ENCODE results near the gene SUSD3.

The SUSD3 gene

GRCh38 chr9:93028448-93029006 is 30.0 kb upstream of the SUSD3 start:
- Histone ChIP-seq H3K9me3 (ENCODE audit: control insufficient read depth, low read length) (no peaks in the 10 kb centered on the region), H3K36me3 (ENCODE audit: control insufficient read depth, insufficient read depth, low read length) (peaks cover 55% of the 10 kb centered on the region), H3K27ac (ENCODE audit: insufficient read depth, low read length, poor library complexity, severe bottlenecking) (peak overlapping the region; percentile 95), H3K4me1 (ENCODE audit: control insufficient read depth, insufficient read depth, low read length, poor library complexity, severe bottlenecking) (peaks cover 79% of the 10 kb centered on the region), H3K4me3 (ENCODE audit: insufficient read depth, low read depth, low read length, poor library complexity, severe bottlenecking) (peak overlapping the region; percentile 26), H3K27me3 (replicated peaks; ENCODE audit: control insufficient read depth, insufficient read depth, low read length, poor library complexity, severe bottlenecking) (no peaks in the 10 kb centered on the region)
- DNase-seq, result peak; percentile 49 to 74 (median 65)

- H3K4me3 ChIP-seq (ENCODE audit: insufficient read depth, low read depth, low read length, poor library complexity, severe bottlenecking), result no peak overlapping the region
These were observed 27.6 kb upstream of the SUSD3 start for GRCh38 chr9:93030642-93031628.

GRCh38 chr9:93031629-93032430 is 26.7 kb upstream of the SUSD3 start:
- Histone ChIP-seq H3K27ac (ENCODE audit: insufficient read depth, low read length, poor library complexity, severe bottlenecking) (peak overlapping the region; percentile 46), H3K4me1 (ENCODE audit: control insufficient read depth, insufficient read depth, low read length, poor library complexity, severe bottlenecking) (peaks cover 56% of the 10 kb centered on the region), H3K4me3 (ENCODE audit: insufficient read depth, low read depth, low read length, poor library complexity, severe bottlenecking) (no peak overlapping the region), H3K9me3 (ENCODE audit: control insufficient read depth, low read length) (no peaks in the 10 kb centered on the region), H3K36me3 (ENCODE audit: control insufficient read depth, insufficient read depth, low read length) (peaks cover 70% of the 10 kb centered on the region), H3K27me3 (replicated peaks; ENCODE audit: control insufficient read depth, insufficient read depth, low read length, poor library complexity, severe bottlenecking) (no peaks in the 10 kb centered on the region)
- no peak for DNase-seq

More at GRCh38 chr9:93030642-93031628, 27.6 kb upstream of the SUSD3 start:
- Histone ChIP-seq H3K36me3 (ENCODE audit: control insufficient read depth, insufficient read depth, low read length) (peaks cover 61% of the 10 kb centered on the region), H3K4me1 (ENCODE audit: control insufficient read depth, insufficient read depth, low read length, poor library complexity, severe bottlenecking) (peaks cover 64% of the 10 kb centered on the region), H3K9me3 (ENCODE audit: control insufficient read depth, low read length) (no peaks in the 10 kb centered on the region), H3K27ac (ENCODE audit: insufficient read depth, low read length, poor library complexity, severe bottlenecking) (peak overlapping the region; percentile 48), H3K27me3 (replicated peaks; ENCODE audit: control insufficient read depth, insufficient read depth, low read length, poor library complexity, severe bottlenecking) (no peaks in the 10 kb centered on the region)
- DNase-seq, result no peak

- Histone ChIP-seq H3K4me3 (ENCODE audit: insufficient read depth, low read depth, low read length, poor library complexity, severe bottlenecking) (no peak overlapping the region), H3K4me1 (ENCODE audit: control insufficient read depth, insufficient read depth, low read length, poor library complexity, severe bottlenecking) (peaks cover 55% of the 10 kb centered on the region), H3K27me3 (replicated peaks; ENCODE audit: control insufficient read depth, insufficient read depth, low read length, poor library complexity, severe bottlenecking) (no peaks in the 10 kb centered on the region), H3K36me3 (ENCODE audit: control insufficient read depth, insufficient read depth, low read length) (peaks cover 75% of the 10 kb centered on the region), H3K27ac (ENCODE audit: insufficient read depth, low read length, poor library complexity, severe bottlenecking) (peak overlapping the region; percentile 46), H3K9me3 (ENCODE audit: control insufficient read depth, low read length) (no peaks in the 10 kb centered on the region)
- no peak for DNase-seq
These were observed 26.0 kb upstream of the SUSD3 start for GRCh38 chr9:93032545-93032944.

- peaks cover 75% of the 10 kb centered on the region for H3K36me3 ChIP-seq (ENCODE audit: control insufficient read depth, insufficient read depth, low read length)
- H3K9me3 ChIP-seq (ENCODE audit: control insufficient read depth, low read length), result no peaks in the 10 kb centered on the region
- peaks cover 45% of the 10 kb centered on the region for H3K4me1 ChIP-seq (ENCODE audit: control insufficient read depth, insufficient read depth, low read length, poor library complexity, severe bottlenecking)
- DNase-seq, result no peak
- H3K4me3 ChIP-seq (ENCODE audit: insufficient read depth, low read depth, low read length, poor library complexity, severe bottlenecking), result no peak overlapping the region
- peak overlapping the region; percentile 45 for H3K27ac ChIP-seq (ENCODE audit: insufficient read depth, low read length, poor library complexity, severe bottlenecking)
- no peaks in the 10 kb centered on the region for H3K27me3 ChIP-seq (replicated peaks; ENCODE audit: control insufficient read depth, insufficient read depth, low read length, poor library complexity, severe bottlenecking)
These were observed 25.0 kb upstream of the SUSD3 start for GRCh38 chr9:93033531-93033930.

GRCh38 chr9:93035106-93035660 is 23.3 kb upstream of the SUSD3 start:
- Histone ChIP-seq H3K4me3 (ENCODE audit: insufficient read depth, low read depth, low read length, poor library complexity, severe bottlenecking) (no peak overlapping the region), H3K4me1 (ENCODE audit: control insufficient read depth, insufficient read depth, low read length, poor library complexity, severe bottlenecking) (peaks cover 29% of the 10 kb centered on the region), H3K27ac (ENCODE audit: insufficient read depth, low read length, poor library complexity, severe bottlenecking) (no peak overlapping the region), H3K9me3 (ENCODE audit: control insufficient read depth, low read length) (no peaks in the 10 kb centered on the region), H3K36me3 (ENCODE audit: control insufficient read depth, insufficient read depth, low read length) (peaks cover 70% of the 10 kb centered on the region), H3K27me3 (replicated peaks; ENCODE audit: control insufficient read depth, insufficient read depth, low read length, poor library complexity, severe bottlenecking) (no peaks in the 10 kb centered on the region)
- no peak for DNase-seq

GRCh38 chr9:93035821-93036351 is 22.6 kb upstream of the SUSD3 start:
- no peaks in the 10 kb centered on the region for H3K27me3 ChIP-seq (replicated peaks; ENCODE audit: control insufficient read depth, insufficient read depth, low read length, poor library complexity, severe bottlenecking)
- H3K4me3 ChIP-seq (ENCODE audit: insufficient read depth, low read depth, low read length, poor library complexity, severe bottlenecking), result no peak overlapping the region
- H3K9me3 ChIP-seq (ENCODE audit: control insufficient read depth, low read length), result no peaks in the 10 kb centered on the region
- H3K27ac ChIP-seq (ENCODE audit: insufficient read depth, low read length, poor library complexity, severe bottlenecking), result peak overlapping the region; percentile 34
- H3K36me3 ChIP-seq (ENCODE audit: control insufficient read depth, insufficient read depth, low read length), result peaks cover 63% of the 10 kb centered on the region
- peaks cover 22% of the 10 kb centered on the region for H3K4me1 ChIP-seq (ENCODE audit: control insufficient read depth, insufficient read depth, low read length, poor library complexity, severe bottlenecking)
- no peak for DNase-seq

- Histone ChIP-seq H3K4me1 (ENCODE audit: control insufficient read depth, insufficient read depth, low read length, poor library complexity, severe bottlenecking) (peaks cover 21% of the 10 kb centered on the region), H3K36me3 (ENCODE audit: control insufficient read depth, insufficient read depth, low read length) (peaks cover 52% of the 10 kb centered on the region), H3K27ac (ENCODE audit: insufficient read depth, low read length, poor library complexity, severe bottlenecking) (peak overlapping the region; percentile 34), H3K4me3 (ENCODE audit: insufficient read depth, low read depth, low read length, poor library complexity, severe bottlenecking) (no peak overlapping the region), H3K9me3 (ENCODE audit: control insufficient read depth, low read length) (no peaks in the 10 kb centered on the region), H3K27me3 (replicated peaks; ENCODE audit: control insufficient read depth, insufficient read depth, low read length, poor library complexity, severe bottlenecking) (no peaks in the 10 kb centered on the region)
- no peak for DNase-seq
These were observed 21.5 kb upstream of the SUSD3 start for GRCh38 chr9:93036887-93037475.

- Histone ChIP-seq H3K4me3 (ENCODE audit: insufficient read depth, low read depth, low read length, poor library complexity, severe bottlenecking) (no peak overlapping the region), H3K4me1 (ENCODE audit: control insufficient read depth, insufficient read depth, low read length, poor library complexity, severe bottlenecking) (peaks cover 17% of the 10 kb centered on the region), H3K27me3 (replicated peaks; ENCODE audit: control insufficient read depth, insufficient read depth, low read length, poor library complexity, severe bottlenecking) (no peaks in the 10 kb centered on the region), H3K27ac (ENCODE audit: insufficient read depth, low read length, poor library complexity, severe bottlenecking) (peak overlapping the region; percentile 1), H3K36me3 (ENCODE audit: control insufficient read depth, insufficient read depth, low read length) (peaks cover 47% of the 10 kb centered on the region), H3K9me3 (ENCODE audit: control insufficient read depth, low read length) (no peaks in the 10 kb centered on the region)
- DNase-seq, result no peak
These were observed 21.0 kb upstream of the SUSD3 start for GRCh38 chr9:93037476-93037971.
